ACC112 (cell line): ENCODE measurements around the gene EYA2.
"Not testable (repeated sequence)": the region's sequence is repeated elsewhere in the genome, so short reads cannot be mapped to it uniquely, and the experiment has no call there.

ENCODE experiments used
- H2AFZ ChIP-seq: fragments of 200-600 bp; sonication (generic); one replicate; pipeline ENCODE4 v1.6.0; 2017; ENCODE audit warnings: antibody characterized with exemption, low read length; ENCODE audit not compliant: unreplicated experiment
- H3K27ac ChIP-seq: fragments of 200-600 bp; sonication (generic); 2 replicates; pipeline ENCODE4 v1.5.1; 2014; ENCODE audit warnings: low read depth, mild to moderate bottlenecking, antibody characterized with exemption, low read length, moderate library complexity
- H3K27me3 ChIP-seq: fragments of 200-600 bp; sonication (generic); 2 replicates; pipeline ENCODE4 v1.6.1; 2014; ENCODE audit warnings: mild to moderate bottlenecking, antibody characterized with exemption, low read length, moderate library complexity, mixed read lengths; ENCODE audit not compliant: insufficient read depth
- H3K36me3 ChIP-seq: fragments of 200-600 bp; sonication (generic); 2 replicates; pipeline ENCODE4 v1.6.1; 2016; ENCODE audit warnings: mild to moderate bottlenecking, antibody characterized with exemption, low read length, moderate library complexity, mixed read lengths; ENCODE audit not compliant: insufficient read depth
- H3K4me1 ChIP-seq: fragments of 200-600 bp; sonication (generic); one replicate; pipeline ENCODE4 v1.6.1; 2016; ENCODE audit warnings: low read length, mixed read lengths; ENCODE audit not compliant: insufficient read depth, unreplicated experiment, control insufficient read depth
- H3K4me3 ChIP-seq: fragments of 200-600 bp; sonication (generic); 2 replicates; pipeline ENCODE4 v1.5.1; 2014; ENCODE audit warnings: mild to moderate bottlenecking, low read depth, low read length
- H3K79me2 ChIP-seq: fragments of 200-600 bp; sonication (generic); one replicate; pipeline ENCODE4 v1.6.0; 2016; ENCODE audit warnings: low read length; ENCODE audit not compliant: control insufficient read depth, unreplicated experiment, insufficient read depth

EYA2 gene

DNA sequence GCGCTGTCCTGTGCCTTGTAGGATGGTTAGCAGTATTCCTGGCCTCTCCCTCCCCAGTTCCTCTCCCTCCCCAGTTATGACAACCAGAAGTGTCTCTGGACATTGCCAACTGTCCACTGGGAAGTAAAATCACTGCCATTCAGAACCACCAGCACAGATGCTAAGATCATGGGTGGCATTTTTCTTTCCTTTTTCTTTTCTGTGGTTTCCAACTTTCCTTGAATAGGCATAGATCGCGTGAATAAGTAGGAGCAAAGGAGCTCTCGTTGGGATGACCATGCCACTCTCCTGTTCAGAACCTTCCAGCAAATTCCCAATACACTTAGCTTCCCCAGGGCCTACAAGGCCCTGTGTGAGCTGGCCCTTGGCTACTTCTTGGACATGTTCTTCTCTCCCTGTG lies 59.0 kb downstream of the EYA2 start:
- H2AFZ ChIP-seq, result no peak overlapping the region
- no peaks in the 10 kb centered on the region for H3K79me2 ChIP-seq
- H3K4me1 ChIP-seq, result peaks cover 20% of the 10 kb centered on the region
- H3K36me3 ChIP-seq, result 0 out of 2 replicates have a peak, but pooled peaks cover 4% of the 10 kb centered on the region
- peak overlapping the region; percentile 88 for H3K27ac ChIP-seq
- no peaks in the 10 kb centered on the region for H3K27me3 ChIP-seq
- no peak overlapping the region for H3K4me3 ChIP-seq

DNA sequence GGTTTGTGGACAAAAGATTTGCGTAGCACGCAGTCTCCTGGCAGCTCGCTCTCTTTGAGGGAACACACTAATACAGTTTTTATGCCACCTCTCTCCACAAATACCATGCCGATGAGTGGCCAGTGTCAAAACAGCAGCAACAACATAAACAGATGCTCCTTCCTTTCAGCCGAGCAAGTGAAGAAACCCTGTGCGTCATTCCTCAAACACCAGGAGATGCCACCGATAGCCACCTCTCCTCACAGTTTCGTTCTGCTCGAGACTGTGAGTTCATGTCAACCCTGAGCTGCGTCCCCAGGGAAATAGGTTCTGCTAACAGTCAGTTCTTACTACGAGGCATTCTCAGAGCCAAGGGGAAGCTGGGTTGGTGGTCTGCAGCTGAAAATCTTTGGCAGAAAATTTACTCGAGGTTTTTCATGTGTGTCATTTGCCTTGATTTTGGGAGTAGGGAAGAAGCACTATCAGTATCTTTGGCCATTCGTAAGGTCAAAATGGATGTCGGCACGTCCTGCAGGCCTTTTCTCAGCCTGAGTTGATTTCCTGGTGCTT lies 59.9 kb downstream of the EYA2 start:
- Histone ChIP-seq H3K4me3 (peak overlapping the region; percentile 59), H3K79me2 (no peaks in the 10 kb centered on the region), H2AFZ (no peak overlapping the region), H3K36me3 (0 out of 2 replicates have a peak, but pooled peaks cover 4% of the 10 kb centered on the region), H3K4me1 (peaks cover 26% of the 10 kb centered on the region), H3K27ac (peak overlapping the region; percentile 88), H3K27me3 (no peaks in the 10 kb centered on the region)

DNA sequence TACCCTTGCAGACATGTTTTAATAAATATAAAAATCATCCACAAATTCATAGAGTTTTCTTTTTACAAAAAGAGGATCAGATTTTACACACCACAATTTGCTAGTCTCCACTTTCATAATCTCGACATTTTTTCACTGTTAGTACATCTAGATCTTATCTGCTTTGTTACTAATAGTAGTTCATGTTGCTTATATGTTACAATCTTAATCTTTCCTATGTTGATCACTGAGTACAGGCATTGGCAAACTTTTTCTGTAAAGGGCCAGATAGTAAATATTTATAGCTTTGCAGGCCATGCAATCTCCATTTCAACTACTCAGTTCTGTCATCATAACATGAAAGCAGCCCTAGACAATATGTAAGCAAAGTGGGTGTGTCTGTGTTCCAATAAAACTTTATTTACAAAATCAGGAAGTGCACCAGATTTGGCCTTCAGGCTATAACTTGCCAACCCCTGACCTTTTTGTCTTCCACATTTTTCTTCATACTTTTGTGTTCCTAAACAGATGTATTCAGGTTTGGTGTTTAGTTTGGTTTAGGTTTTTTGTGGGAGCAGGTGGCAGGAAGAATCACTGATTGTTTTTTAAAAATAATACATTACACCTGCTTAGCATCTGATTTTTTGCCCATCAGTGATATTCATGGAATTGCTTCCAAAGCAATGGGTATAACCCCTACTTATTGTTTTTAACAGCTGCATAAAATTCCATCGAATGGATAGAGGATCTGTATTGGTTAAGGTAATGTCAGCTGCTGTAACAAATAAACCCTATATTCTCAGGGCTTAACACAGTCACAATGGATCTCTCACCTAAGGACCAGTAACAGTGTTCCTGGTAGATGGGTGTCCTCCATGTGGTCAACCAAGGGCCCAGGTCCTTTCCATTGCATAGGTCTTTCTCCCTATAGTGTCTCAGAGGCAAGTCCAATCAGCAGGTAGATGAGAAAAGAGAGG lies 61.2 kb downstream of the EYA2 start:
- H3K36me3 ChIP-seq, result 0 out of 2 replicates have a peak, but pooled peaks cover 4% of the 10 kb centered on the region
- no peak overlapping the region for H2AFZ ChIP-seq
- H3K27me3 ChIP-seq, result no peaks in the 10 kb centered on the region
- H3K27ac ChIP-seq, result peak overlapping the region; percentile 88; the same call in 1 of the 2 replicates
- no peak overlapping the region for H3K4me3 ChIP-seq
- H3K4me1 ChIP-seq, result peaks cover 30% of the 10 kb centered on the region
- H3K79me2 ChIP-seq, result no peaks in the 10 kb centered on the region

DNA sequence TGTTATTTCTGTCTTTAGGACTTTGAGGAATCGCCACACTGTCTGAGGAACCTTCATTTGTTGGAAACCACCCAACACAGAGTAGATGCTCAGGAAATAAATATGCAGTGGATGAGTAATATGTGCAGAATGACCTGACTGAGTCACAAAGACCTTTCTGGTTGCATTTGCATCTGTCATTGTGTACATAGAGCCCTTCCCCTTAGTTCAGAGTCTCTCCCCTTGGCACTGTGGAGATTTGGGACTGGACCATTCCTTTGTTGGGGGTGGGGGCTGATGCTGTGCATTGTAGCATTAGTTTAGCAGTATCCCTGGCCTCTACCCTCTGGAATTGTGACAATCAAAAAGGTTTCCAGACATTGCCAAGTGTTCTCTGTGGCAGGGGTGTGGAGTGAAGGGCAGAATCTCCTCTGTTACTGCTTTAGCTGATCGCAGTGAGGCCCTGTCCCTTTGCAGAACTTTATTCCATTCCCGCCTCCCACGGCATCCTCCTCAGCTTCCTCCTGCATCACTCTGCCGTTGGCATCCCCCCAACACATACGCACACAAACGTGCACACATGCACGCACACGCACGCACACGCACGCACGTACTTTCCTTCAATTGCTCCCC lies 64.5 kb downstream of the EYA2 start:
- no peaks in the 10 kb centered on the region for H3K27me3 ChIP-seq
- no peak overlapping the region for H2AFZ ChIP-seq
- peak overlapping the region; percentile 76; the same call in 1 of the 2 replicates for H3K27ac ChIP-seq
- H3K79me2 ChIP-seq, result no peaks in the 10 kb centered on the region
- H3K4me3 ChIP-seq, result peak overlapping the region; percentile 22; the same call in 1 of the 2 replicates
- H3K36me3 ChIP-seq, result 0 out of 2 replicates have a peak, but pooled peaks cover 4% of the 10 kb centered on the region
- peaks cover 16% of the 10 kb centered on the region for H3K4me1 ChIP-seq

DNA sequence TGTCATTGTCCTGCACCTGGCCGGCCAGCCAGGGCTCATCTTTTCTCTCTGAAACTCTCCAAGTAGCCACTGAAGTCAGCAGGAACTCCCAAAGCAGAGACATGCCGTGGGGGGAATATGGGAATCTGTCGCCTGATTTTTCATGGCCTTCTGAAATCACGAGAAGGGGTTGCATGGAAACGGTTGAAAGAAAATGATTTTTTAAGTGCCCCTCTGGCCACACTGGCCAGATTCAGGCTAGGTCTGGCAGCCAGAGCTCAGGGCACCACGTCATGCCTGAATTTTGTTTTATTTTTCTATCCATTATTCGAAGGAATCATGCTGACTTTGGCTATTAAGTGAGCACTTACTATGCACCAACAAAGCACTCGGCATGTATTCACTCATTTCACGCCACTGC lies 65.2 kb downstream of the EYA2 start:
- Histone ChIP-seq H3K4me1 (peaks cover 16% of the 10 kb centered on the region), H2AFZ (no peak overlapping the region), H3K4me3 (no peak overlapping the region), H3K79me2 (no peaks in the 10 kb centered on the region), H3K27ac (peak overlapping the region; percentile 25; the same call in 1 of the 2 replicates), H3K27me3 (no peaks in the 10 kb centered on the region), H3K36me3 (0 out of 2 replicates have a peak, but pooled peaks cover 4% of the 10 kb centered on the region)

GRCh38 chr20:46960536-46960935 lies 65.9 kb downstream of the EYA2 start:
- H3K4me3 ChIP-seq, result no peak overlapping the region
- H3K36me3 ChIP-seq, result 0 out of 2 replicates have a peak, but pooled peaks cover 4% of the 10 kb centered on the region
- peaks cover 15% of the 10 kb centered on the region for H3K4me1 ChIP-seq
- H2AFZ ChIP-seq, result no peak overlapping the region
- H3K79me2 ChIP-seq, result no peaks in the 10 kb centered on the region
- H3K27ac ChIP-seq, result no peak overlapping the region
- no peaks in the 10 kb centered on the region for H3K27me3 ChIP-seq

GRCh38 chr20:46961968-46962367 lies 67.3 kb downstream of the EYA2 start:
- H3K4me3 ChIP-seq, H3K79me2 ChIP-seq, H3K27ac ChIP-seq, H3K36me3 ChIP-seq, H3K27me3 ChIP-seq, H2AFZ ChIP-seq: not testable (repeated sequence)
- H3K4me1 ChIP-seq, result peaks cover 13% of the 10 kb centered on the region

GRCh38 chr20:46962452-46963195 lies 68.0 kb downstream of the EYA2 start:
- Histone ChIP-seq H3K27ac (no peak overlapping the region), H3K27me3 (no peaks in the 10 kb centered on the region), H3K79me2 (no peaks in the 10 kb centered on the region)

DNA sequence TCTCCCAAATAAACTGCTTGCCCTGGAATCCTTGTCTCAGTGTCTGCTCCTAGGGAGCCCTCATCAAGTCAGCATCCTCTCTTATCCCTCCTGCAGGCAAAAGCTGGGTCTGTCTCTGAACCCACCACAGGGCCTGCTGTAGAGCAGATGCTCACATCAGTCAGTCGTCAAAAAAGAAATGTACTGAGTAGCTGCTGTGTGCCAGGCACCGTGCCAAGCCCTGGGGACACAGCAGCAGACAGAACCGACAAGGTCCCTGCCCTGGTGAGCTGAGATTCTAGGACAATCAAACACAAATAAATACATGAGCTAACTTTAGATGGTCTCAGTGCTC lies 68.5 kb downstream of the EYA2 start:
- Histone ChIP-seq H3K4me3 (no peak overlapping the region), H3K27me3 (no peaks in the 10 kb centered on the region), H3K79me2 (no peaks in the 10 kb centered on the region), H3K27ac (no peak overlapping the region), H2AFZ (no peak overlapping the region), H3K36me3 (no peaks in the 10 kb centered on the region), H3K4me1 (peaks cover 13% of the 10 kb centered on the region)

More at GRCh38 chr20:46962452-46963195, 68.0 kb downstream of the EYA2 start:
- Histone ChIP-seq H3K4me3 (no peak overlapping the region), H3K4me1 (peaks cover 13% of the 10 kb centered on the region), H3K36me3 (no peaks in the 10 kb centered on the region), H2AFZ (no peak overlapping the region)
